A673 (cell line): Measurements from ENCODE around the gene BBS9.

Experiments used
- EZH2 ChIP-seq: fragments of 200-600 bp; sonication (generic); IDR thresholded peaks from 2 replicates; pipeline ENCODE4 v1.6.1; 2017; ENCODE audit warnings: borderline replicate concordance, low read depth, mild to moderate bottlenecking, mixed read lengths, antibody characterized with exemption, low read length; ENCODE audit not compliant: poor library complexity, severe bottlenecking
- TF ChIP-seq, protein P1 (sequence below): fragments of 300-800, 200-600 bp; sonication (generic); conservative IDR thresholded peaks from 2 replicates; pipeline ENCODE4 v1.5.1; 2017; ENCODE audit warnings: low read depth, mild to moderate bottlenecking, antibody characterized with exemption, low read length, moderate library complexity, mixed read lengths

DNA sequence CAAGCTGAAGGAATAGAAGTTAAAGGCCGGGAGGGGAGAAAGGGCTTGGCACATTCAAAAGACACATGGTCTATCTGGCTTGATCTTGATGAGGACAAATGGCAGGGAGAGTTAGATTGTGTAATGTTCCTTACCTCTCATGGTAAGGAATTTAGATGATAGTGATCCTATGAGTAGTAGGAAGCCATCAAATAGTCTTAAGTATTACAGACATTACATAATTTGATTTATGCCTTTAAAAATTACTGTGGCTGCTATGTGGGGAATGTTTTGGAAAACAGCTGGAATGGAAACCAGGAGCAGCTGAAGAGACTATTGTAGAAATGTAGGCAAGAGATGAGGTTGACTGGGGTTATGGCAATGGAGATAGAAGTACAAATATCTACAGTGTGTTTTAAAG lies 424.7 kb downstream of the BBS9 start:
- TF ChIP-seq, protein P1, sequence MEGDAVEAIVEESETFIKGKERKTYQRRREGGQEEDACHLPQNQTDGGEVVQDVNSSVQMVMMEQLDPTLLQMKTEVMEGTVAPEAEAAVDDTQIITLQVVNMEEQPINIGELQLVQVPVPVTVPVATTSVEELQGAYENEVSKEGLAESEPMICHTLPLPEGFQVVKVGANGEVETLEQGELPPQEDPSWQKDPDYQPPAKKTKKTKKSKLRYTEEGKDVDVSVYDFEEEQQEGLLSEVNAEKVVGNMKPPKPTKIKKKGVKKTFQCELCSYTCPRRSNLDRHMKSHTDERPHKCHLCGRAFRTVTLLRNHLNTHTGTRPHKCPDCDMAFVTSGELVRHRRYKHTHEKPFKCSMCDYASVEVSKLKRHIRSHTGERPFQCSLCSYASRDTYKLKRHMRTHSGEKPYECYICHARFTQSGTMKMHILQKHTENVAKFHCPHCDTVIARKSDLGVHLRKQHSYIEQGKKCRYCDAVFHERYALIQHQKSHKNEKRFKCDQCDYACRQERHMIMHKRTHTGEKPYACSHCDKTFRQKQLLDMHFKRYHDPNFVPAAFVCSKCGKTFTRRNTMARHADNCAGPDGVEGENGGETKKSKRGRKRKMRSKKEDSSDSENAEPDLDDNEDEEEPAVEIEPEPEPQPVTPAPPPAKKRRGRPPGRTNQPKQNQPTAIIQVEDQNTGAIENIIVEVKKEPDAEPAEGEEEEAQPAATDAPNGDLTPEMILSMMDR, result no peak
- TF ChIP-seq EZH2, result no peak
